ENCODE data around the gene SLC46A1.
A peak's percentile ranks its signal among the peaks of the same experiment; 100 is the strongest.
"Not testable (repeated sequence)": the region's sequence is repeated elsewhere in the genome, so short reads cannot be mapped to it uniquely, and the experiment has no call there.

The SLC46A1 gene

DNA sequence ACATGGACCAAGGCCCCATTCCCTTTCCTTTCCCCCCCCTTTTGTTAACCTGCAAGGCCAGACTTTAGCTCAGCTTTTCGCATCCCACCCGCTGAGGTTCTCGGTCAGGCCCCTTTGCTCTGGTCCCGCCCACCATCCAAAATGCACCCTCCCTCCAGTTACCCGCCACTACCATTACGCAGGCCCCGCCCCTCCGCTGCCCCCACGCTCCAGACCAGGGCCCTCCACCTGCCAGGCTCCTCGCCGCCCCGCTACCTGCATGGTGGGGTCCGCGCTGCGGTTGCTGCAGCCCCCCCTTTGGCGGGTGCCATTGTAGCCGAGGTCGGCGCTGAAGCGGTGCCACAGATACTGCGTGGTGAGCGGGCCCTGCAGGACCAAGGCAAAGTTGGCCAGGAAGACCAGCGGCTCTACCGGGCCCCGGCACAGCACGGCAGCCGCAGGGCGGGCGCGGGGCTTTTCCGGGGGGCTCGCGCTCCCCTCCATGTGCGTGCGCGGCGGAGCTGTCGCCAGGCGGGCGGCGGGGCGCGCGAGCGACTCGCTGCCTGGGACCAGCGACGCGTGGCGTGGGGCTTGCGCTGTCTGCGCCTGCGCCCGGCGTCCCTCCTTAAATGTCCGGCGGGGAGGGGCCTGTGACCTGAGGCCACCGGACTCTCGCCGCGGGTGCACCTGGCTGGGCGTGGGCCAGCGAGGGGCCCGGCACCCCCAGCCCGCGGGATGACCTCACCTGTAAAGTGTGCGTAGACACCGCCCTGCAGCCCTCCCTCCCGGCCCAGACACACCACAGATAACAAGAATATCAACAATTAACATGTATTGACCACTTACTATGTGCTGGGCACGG lies at the start of gene SLC46A1:
Gene SLC46A1, minus strand, starts transcription at position 581 of the 841 bp plus-strand sequence. Its CDS starts 98 bp downstream, at position 483.
- peak; percentile 66 for DNase-seq

DNA sequence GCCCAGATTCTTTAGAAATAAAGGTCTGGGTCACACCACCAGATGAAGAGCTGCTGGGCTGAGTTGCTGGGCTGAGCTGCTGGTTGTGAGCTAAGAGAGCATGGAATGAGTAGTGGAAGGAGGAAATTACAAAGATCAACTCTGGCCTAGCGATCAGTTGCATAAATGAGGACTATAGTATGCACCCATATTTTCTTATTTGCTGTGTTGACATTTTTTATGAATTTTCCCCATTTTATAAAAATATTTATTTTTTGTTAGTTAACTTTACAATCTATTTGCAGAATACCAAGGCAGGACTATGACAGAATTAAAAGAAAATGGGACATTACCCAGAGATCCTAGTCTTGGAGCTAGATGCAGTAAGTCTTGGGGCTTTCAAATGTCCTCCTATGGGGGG lies 43.8 kb upstream of the SLC46A1 start:
- DNase-seq = no peak

DNA sequence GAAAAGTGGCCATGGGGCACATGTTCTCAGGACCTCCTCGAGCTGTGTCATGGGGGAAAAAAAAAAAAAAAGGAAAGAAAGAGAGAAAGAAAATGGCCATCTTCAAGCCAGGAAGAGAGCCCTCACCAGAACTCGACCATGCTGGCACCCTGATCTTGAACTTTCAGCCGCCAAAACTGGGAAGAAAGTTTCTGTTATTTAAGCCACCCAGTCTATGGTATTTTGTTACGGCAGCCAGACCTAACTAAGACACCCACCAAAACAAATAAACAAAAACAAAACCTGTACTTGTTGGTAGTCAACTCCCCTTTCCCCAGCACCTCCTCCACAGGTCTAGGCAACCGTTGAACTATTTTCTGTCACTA lies 41.4 kb upstream of the SLC46A1 start:
- no peak for DNase-seq

DNA sequence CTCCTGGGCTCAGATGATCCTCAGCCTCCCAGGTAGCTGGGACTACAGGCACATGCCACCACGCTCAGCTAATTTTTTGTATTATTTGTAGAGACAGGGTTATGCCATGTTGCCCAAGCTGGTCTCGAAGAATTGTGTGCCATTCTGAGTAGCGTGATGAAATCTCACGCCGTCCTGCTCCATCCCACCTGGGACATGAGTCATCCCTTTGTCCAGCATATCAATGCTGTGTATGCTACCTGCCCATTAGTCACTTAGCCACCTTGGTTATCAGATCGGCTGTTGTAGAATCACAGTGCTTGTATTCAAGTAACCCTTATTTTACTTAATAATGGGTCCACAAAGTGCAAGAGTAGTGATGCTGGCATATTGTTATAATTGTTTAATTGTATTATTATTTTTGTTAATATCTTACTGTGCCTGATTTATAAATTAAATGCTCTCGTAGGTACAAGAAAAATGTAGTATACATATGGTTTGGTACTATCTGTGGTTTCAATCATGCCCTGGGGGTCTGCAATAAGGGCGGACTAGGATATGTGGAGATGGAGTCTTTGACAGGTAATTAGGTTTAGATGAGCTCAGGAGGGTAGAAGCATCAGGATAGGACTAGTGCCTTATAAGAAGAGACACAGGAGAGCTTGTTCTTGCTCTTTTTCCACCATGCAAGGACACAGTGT lies 40.8 kb upstream of the SLC46A1 start:
- DNase-seq = no peak

DNA sequence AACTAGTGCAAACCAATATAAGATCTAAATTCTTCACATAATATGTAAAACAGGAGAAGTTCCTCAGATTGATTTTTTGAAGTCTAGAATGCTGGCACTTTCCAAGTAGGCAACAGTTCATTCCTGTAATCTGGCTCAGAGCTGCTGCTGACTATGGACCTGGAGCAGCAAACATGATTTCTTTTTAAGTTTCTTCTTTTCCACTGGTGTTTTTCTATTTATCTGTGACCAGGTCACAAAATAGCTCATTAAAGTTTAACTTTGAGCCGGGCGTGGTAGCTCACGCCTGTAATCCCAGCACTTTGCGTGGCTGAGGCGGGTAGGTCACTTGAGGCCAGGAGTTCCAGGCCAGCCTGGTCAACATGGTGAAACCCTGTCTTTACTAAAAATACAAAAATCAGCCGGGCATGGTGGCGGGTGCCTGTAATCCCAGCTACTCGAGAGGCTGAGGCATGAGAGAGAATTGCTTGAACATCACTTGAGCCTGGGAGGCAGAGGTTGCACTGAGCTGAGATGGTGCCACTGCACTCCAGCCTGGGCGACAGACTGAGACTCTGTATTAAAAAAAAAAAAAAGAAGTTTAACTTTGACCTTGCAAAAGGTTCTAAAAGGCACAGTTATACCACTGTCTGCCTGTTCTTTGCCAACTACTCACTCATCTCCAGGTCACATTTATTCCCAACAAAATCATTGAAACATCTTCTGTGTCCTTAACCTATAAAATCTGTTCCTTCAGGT lies 38.1 kb upstream of the SLC46A1 start:
- DNase-seq = no peak

DNA sequence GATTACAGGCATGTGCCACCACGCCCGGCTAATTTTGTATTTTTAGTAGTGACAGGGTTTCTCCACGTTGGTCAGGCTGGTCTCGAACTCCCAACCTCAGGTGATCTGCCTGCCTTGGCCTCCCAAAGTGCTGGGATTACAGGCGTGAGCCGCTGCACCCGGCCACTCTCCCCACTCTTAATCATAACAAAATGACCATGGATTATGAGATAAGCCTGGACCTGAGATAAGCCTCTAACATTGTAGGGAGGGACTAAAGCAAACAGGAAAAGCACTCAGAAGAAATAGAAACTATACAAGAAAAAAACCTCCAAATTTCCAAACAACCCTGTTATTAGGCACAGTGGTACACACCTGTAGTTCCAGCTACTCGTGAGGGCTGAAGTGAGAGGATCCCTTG lies 28.3 kb upstream of the SLC46A1 start:
- not testable (repeated sequence) for DNase-seq

DNA sequence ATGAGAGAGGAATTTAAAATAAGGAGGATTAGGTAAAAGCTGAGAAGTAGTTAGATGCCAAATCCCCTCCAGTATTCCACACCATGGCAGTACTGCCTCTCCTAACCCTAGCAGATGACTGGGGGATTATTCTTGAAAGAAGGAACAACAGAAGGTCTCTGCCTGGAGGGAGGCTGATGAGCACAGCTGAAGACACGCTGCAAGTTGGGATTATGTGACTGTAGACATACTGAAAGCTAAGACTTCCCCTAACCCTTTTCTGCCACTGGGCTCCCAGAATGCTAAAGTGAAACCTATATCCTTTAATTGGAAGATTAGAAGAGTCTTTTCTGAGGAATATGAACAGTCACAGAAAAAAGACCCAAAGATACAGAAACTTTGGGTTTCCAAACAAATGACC lies 27.7 kb upstream of the SLC46A1 start:
- no peak for DNase-seq

DNA sequence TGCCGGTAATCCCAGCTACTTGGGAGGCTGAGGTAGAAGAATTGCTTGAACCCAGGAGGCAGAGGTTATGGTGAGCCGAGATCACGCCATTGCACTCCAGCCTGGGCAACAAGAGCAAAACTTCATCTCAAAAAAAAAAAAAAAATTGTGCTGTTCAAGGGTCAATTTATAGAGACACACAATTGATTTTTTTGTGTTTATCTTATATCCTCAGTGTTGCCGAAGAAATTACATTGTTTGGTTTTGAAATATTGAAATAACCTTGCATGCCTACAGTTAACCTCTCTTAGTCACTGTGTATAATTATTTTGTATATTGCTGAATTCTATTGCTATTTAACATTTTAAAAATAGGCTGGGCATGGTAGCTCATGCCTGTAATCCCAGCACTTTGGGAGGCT lies 22.0 kb upstream of the SLC46A1 start:
- not testable (repeated sequence) for DNase-seq

DNA sequence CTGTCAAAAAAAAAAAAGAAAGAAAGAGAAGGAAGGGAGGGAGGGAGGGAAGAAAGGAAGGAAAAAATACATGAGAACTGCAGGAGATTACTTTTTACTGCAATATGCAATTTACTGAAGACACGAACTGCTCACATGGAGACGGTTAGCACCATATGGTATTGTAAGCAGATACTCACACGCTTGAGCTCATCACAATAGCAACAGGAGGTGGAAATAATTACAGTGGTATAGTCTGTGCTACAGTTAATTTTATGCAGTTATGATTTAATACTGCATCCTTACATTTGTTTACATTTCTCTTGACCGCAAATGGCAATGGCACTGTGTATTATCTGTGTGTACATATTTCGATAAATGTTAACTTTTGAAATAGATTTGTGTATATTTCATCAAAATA lies 21.4 kb upstream of the SLC46A1 start:
- peak; percentile 26 for DNase-seq

DNA sequence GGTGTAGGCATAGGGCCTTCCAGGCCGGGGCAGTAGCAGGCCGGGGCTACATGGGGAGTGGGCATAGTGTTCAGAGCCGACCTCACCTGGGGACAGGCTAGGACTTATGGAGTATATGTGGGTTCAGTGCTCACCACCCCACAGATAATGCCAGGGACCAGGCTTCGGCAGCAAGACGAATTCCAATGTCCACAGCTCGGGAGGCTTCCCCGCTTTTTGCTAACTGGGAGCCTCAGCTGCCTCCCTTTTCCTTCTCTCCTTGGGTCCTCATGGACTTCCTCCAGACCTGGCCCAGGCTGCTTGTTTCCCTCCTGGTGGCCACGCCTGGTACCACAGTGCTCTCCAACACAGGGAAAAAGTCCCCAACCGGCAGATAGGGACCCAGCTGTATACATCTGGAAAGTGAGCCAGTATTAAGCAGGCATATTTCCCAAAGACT lies 20.1 kb upstream of the SLC46A1 start:
- no peak for DNase-seq

DNA sequence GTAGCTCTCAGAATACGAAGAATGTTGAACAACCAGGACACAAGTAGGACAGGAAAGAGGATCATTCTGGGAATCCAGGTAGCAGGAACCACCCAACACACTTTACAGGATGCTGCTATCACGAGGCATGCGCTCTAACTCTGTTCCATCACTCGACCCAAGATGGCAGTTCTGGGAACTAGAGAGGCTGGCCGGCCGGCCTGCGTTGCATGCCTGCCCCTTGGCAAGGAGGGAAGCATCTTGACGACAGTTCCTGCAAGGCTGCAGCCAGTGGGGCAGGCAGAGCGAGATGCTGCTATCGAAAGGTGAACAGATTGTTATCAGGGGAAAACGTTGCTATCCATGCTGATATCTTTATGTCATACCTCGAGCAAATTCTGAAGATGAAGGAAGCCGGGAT lies 19.2 kb upstream of the SLC46A1 start:
- DNase-seq = no peak

DNA sequence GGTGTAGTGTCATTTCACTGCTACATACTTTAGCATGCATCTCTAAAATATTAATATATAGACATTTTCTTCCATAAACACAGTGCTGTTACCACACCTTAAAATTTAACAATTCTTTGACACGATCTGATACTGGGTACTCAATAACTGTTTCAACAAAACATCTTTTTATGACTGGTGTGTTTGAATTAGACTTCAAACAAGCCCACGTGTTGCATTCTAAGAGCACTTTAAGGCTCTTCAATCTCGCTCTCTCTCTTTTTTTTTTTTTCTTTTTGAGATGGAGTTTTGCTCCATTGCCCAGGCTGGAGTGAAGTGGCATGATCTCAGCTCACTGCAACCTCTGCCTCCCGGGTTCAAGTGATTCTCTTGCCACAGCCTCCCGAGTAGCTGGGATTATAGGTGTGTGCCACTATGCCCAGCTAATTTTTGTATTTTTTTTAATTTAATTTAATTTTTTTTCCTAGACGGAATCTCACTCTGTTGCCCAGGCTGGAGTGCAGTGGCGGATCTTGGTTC lies 15.8 kb upstream of the SLC46A1 start:
- DNase-seq = no peak

DNA sequence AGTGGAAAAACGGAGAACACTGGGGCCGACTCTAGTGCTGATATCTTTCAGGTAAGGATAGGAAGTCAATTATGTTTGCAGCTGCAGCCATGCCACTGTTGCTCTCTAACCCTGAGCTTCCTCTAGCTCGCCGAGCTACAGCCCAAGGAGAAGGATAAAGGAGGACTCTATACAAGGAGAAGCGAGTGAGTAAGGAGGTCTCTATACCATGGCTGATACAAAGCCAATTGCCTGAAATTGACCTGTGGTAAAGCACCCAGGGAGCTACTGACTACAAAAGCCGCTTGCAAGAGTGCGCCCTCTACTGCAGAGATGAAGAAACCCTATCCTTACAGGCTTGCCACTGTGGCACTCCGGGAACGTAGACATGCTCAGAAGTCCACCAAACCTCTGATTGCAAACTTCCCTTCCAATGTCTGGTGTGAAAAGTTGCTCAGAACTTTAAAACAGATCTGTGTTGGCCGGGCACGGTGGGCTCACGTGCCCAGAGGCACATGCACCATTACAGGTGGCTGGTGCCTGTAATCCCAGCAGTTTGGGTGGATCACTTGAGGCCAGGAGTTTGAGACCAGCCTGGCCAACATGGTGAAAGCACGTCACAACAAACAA lies 10.8 kb upstream of the SLC46A1 start:
- peak; percentile 67 for DNase-seq

DNA sequence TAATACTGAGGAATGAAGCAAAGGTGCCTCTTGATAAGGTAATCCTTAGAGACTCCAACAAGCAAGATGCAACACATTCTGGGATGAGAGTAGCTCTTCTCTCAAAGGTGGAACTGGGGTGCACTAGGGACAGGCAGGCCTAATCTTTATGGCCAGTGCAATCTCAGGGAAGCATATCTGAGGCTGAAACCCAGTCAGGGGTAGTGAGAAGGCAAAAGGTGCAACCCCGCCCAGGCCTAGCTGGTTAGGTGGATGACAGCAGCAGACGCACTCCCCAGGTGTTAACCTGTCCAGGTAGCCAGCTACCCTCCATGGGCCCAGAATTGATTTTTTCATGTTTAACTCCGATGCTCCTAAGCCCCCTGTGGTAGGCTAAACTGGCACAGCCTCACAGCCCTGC lies 9.9 kb upstream of the SLC46A1 start:
- no peak for DNase-seq

DNA sequence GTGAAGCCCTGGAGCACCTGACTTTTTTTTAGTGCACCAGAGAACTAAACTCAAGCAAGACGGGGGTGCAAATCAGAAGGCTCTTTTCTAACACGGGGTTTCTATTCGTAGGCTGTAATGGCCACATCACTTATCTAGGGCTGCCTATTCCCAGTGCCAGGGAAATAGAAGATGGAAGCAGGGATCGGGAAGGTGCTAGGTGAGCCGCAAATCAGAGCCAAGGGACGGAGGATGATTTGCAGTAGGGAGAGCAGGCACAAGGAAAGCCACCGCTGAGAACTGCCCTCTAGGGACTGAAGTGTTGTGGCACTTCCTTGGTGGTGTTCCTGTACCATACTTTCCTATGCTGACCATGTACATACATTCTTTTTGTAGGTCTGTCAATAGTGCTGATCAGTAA lies 7.8 kb upstream of the SLC46A1 start:
- no peak for DNase-seq

DNA sequence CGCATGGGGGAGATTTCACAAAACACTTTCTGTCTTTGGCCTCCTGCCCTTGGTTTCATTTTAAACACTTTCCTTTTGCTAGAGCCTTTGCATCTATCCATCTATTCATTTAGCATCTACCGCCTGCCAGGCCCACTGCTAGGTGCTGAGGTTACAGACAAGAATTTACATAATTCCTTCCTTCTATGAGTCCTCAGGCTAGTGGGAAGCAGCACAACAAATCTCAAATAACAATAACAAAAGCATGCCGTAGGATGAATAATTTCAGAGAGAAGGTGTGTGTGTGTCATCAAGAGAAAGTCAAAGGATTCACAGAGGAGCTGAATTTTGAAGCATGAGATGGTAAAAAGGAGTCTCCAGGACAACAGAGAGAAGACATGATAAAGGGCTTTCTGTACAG lies 6.1 kb upstream of the SLC46A1 start:
- DNase-seq = no peak

DNA sequence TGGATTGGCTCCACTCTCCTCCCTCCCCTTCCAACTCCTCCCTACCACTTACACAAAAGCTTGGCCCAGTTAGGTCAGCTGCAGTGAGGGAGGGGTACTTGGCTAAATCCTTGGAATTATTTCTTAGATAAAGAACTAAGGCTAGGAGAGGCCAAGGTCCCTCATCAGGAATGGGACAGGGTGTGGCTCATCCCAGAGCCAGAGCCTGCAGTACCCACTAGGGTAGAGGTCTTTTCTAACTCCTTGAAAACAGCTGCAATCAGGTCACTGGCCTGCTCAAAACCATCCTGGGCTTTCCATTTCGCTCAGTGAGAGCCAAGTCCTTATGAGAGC lies 1.9 kb upstream of the SLC46A1 start:
- no peak for DNase-seq

DNA sequence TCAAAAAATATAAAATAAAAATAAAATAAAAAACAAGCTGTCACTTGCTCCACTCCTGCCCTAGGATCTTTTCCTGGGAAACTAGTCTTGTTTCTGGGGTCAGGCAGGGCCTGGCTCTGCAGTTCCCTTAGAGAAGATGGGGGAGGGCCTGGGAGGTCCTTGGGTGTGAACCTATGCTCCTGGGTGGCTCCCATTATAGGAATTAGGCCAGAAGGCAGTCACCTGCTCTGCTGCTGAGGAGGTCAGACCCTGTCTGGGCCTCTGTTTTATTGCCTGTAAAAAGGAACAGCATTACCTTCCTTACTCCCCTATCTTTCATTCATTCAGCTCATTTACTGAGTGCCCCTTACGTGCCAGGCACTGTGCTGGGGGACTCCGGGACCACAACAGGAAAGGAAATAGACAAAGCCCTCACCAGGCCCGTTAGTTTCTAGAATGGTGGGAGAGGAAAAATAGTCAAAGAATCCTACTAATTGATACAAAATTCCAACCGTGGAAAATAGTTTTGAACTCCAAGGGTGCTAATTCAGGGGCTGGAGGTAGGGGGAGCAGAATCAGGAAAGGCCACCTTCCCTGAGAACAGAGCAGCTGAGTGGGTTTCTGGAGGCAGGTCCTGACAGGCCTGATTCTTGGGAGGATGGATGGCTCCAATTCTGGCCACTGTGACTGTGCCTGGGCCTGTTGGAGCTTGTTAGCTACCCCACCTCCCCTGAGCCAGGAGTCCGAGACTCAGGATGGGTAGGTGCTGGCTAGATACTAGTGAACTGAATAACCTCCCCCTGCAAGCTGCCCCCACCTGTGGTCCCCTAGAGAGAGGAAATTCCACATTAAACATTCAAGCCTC lies 1.3 kb upstream of the SLC46A1 start:
- DNase-seq = no peak

DNA sequence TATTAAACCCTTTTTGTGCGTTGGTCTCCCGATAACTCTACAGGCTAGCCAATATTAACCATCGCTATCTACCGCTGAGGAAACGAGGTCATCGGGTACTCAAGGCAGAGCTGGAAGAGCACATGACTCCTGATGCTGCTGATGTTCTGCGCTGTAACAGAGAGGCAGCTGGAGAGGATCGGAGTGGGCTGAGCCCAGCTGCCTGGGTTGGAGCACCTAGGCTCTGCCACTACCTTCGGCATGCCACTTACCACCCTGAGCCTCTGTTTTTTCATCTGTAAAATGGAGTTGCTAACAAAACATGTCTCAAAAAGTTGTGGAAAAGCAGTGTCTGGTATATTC lies 432 bp upstream of the SLC46A1 start:
- peak; percentile 45 for DNase-seq

DNA sequence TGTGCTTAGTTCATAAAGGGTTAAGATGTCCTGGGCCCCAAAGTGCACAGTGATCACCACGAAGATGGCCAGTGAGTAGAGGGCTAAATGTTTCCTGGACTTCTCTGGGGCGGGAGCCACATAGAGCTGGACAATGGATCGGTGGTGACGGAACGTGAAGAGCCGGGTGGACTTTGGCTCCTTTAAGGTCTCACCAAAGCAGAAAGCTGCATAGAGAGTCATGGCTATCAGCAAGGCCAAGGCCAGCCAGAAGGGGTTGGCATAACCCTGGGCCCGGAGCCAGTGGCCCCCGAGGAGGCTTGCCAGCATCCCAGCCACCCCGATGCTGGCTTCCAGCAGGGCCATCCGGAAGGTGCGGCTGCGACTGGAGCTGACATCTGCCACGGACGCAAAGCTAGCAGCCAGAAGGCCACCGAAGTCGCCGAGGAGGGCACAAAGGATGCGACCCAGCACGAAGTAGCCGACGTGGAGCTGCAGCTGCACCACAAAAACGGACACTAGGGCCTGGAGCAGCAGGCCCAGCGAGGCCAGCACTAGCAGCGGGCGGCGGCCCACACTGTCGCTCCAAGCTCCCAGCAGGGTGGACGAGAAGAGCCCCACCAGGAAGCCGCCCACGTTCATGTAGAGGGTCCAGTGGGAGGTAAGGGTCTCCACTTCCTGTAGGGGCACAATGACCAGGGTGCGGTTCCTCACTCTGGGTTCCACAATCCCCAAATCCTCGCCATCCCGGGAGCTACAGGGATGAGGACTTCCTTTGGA lies 1.0 kb downstream of the SLC46A1 start:
- DNase-seq = peak; percentile 32

DNA sequence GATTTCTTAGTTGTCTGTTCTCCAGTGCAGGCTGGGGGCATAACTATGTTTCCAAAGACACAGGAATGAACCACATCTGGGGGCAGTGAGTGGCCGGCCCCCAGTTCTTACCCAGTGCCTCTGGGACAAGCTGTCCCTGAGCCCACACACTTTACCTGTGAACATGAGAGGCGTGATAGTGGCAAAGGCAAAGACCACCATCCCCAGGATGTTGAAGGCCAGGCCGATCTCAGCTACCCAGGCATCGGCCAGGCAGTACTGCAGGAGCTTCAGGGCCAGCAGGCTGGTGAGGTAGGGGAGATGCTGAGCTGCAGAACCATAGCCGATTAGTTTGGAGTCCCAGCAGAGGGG lies 1.6 kb downstream of the SLC46A1 start:
- no peak for DNase-seq

DNA sequence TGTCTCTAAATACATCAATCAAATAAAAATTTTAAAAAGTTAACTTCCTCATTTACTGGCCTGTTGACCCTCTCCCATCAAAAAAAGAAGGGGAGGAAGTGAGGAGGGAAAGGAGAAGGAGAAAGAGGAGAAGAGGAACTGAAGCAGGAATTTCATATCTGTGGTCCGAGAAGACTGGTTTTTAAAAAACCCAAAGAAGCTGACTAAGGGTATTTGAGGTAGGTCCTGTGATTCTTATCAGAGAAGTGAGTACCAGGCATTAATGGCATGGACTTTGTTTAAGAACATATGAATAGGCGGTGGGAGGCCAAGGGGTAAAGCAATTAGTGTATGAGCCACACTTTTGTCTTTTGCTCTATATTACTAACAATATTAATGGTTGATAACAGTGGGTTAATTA lies 2.0 kb downstream of the SLC46A1 start:
- no peak for DNase-seq
